GM18907 (cell line): ENCODE data around the gene ASCL2.
"Not testable (repeated sequence)": the region's sequence is repeated elsewhere in the genome, so short reads cannot be mapped to it uniquely, and the experiment has no call there.

ENCODE experiments used
- ATAC-seq: cut with Tn5 transposase; IDR thresholded peaks from one replicate; pipeline ENCODE4 v1.9.1; 2021; ENCODE audit warnings: mild to moderate bottlenecking, moderate library complexity; ENCODE audit not compliant: unreplicated experiment

Gene ASCL2

GRCh38 chr11:2237457-2238238, 32.7 kb downstream of the ASCL2 start:
- no peak for ATAC-seq

GRCh38 chr11:2236381-2237134, 33.8 kb downstream of the ASCL2 start:
- ATAC-seq: not testable (repeated sequence)

- no peak for ATAC-seq
Observed at GRCh38 chr11:2235588-2236326, 34.6 kb downstream of the ASCL2 start.

GRCh38 chr11:2234963-2235362, 35.4 kb downstream of the ASCL2 start:
- ATAC-seq: no peak

- no peak for ATAC-seq
Observed at GRCh38 chr11:2233693-2234455, 36.5 kb downstream of the ASCL2 start.

GRCh38 chr11:2229713-2230297, 40.6 kb downstream of the ASCL2 start:
- ATAC-seq: no peak

- ATAC-seq: no peak
Observed at GRCh38 chr11:2224254-2224653, 46.1 kb downstream of the ASCL2 start.

- no peak for ATAC-seq
Observed at GRCh38 chr11:2223153-2223794, 47.1 kb downstream of the ASCL2 start.

- no peak for ATAC-seq
Observed at GRCh38 chr11:2222451-2222850, 47.9 kb downstream of the ASCL2 start.

- no peak for ATAC-seq
Observed at GRCh38 chr11:2221591-2221990, 48.8 kb downstream of the ASCL2 start.

GRCh38 chr11:2221024-2221423, 49.4 kb downstream of the ASCL2 start:
- no peak for ATAC-seq

- ATAC-seq: no peak
Observed at GRCh38 chr11:2220173-2220771, 50.1 kb downstream of the ASCL2 start.

GRCh38 chr11:2219318-2220017, 50.9 kb downstream of the ASCL2 start:
- no peak for ATAC-seq
